Osteoblast (primary cell): Measurements from ENCODE around the gene GAMT. TPM values are rescaled to one million over a fixed set of nuclear protein-coding genes. Genes with fewer than 3 reads are reported as not detected.

Experiments used
- DNase-seq: peaks from one replicate; pipeline ENCODE4 v3.0.0; 2011; ENCODE audit warnings: low spot score, mixed read lengths; ENCODE audit not compliant: insufficient read length; ENCODE audit errors: missing footprints
- H2AFZ ChIP-seq: 2 replicates; pipeline ENCODE4 v1.6.0; 2011; ENCODE audit warnings: mild to moderate bottlenecking, low read length
- H3K27ac ChIP-seq: 2 replicates; pipeline ENCODE4 v1.5.1; 2011; ENCODE audit warnings: mild to moderate bottlenecking, low read depth, low read length, moderate library complexity
- H3K27me3 ChIP-seq: 2 replicates; pipeline ENCODE4 v1.6.0; 2012; ENCODE audit warnings: mild to moderate bottlenecking, control low read depth, inconsistent platforms, low read length, moderate library complexity; ENCODE audit not compliant: insufficient read depth
- H3K36me3 ChIP-seq: 2 replicates; pipeline ENCODE4 v1.5.1; 2011; ENCODE audit warnings: mild to moderate bottlenecking, low read length, control low read depth, moderate library complexity; ENCODE audit not compliant: insufficient read depth
- H3K4me1 ChIP-seq: 2 replicates; pipeline ENCODE4 v1.5.1; 2011; ENCODE audit warnings: mild to moderate bottlenecking, low read length, control low read depth, moderate library complexity; ENCODE audit not compliant: insufficient read depth
- H3K4me2 ChIP-seq: 2 replicates; pipeline ENCODE4 v1.6.0; 2011; ENCODE audit warnings: mild to moderate bottlenecking, low read length; ENCODE audit not compliant: insufficient read depth
- H3K4me3 ChIP-seq: fragments of 200-600 bp; sonication (generic); 3 replicates; pipeline ENCODE4 v1.5.1; 2012; ENCODE audit warnings: mild to moderate bottlenecking, low read length, inconsistent platforms; ENCODE audit not compliant: insufficient read depth
- H3K79me2 ChIP-seq: 2 replicates; pipeline ENCODE4 v1.6.0; 2012; ENCODE audit warnings: mild to moderate bottlenecking, low read length, control low read depth, inconsistent platforms; ENCODE audit not compliant: insufficient read depth
- H3K9me3 ChIP-seq: 2 replicates; pipeline ENCODE4 v1.5.1; 2011; ENCODE audit warnings: low read depth, low read length, control low read depth
- H4K20me1 ChIP-seq: 2 replicates; pipeline ENCODE4 v1.6.0; 2012; ENCODE audit warnings: mild to moderate bottlenecking, low read length, control low read depth; ENCODE audit not compliant: insufficient read depth
- CTCF ChIP-seq: IDR thresholded peaks from 2 replicates; pipeline ENCODE4 v1.5.1; 2011; ENCODE audit warnings: mild to moderate bottlenecking, low read depth, low read length, moderate library complexity; ENCODE audit errors: extremely low read depth
- total RNA-seq: library from RNA; depleted of rRNA; stranded (reverse); fragments of >200 nt; gene quantifications from 2 replicates; pipeline ENCODE4 v1.2.3, GENCODE V29; 2012

The GAMT gene
- total RNA-seq, 1 donor: 25.0 TPM

GRCh38 chr19:1410789-1411188, 9.4 kb upstream of the GAMT start:
- DNase-seq: no peak
- Histone ChIP-seq H3K79me2 (peaks cover 78% of the 10 kb centered on the region), H3K4me1 (peaks cover 48% of the 10 kb centered on the region), H3K27ac (peak overlapping the region; percentile 78), H3K36me3 (peaks cover 9% of the 10 kb centered on the region), H3K4me3 (no peak overlapping the region), H3K4me2 (peak overlapping the region; percentile 97), H3K27me3 (no peaks in the 10 kb centered on the region), H3K9me3 (no peaks in the 10 kb centered on the region), H4K20me1 (peaks cover 56% of the 10 kb centered on the region), H2AFZ (no peak overlapping the region)
- no peak for TF ChIP-seq CTCF

- Histone ChIP-seq H3K4me1 (peaks cover 44% of the 10 kb centered on the region), H3K9me3 (no peaks in the 10 kb centered on the region), H3K4me2 (peak overlapping the region; percentile 97), H3K27me3 (no peaks in the 10 kb centered on the region), H2AFZ (no peak overlapping the region), H3K36me3 (peaks cover 9% of the 10 kb centered on the region), H3K79me2 (peaks cover 73% of the 10 kb centered on the region), H3K27ac (peak overlapping the region; percentile 78), H4K20me1 (peaks cover 56% of the 10 kb centered on the region), H3K4me3 (no peak overlapping the region)
- peak; percentile 87 for DNase-seq
- no peak for TF ChIP-seq CTCF
Measured at GRCh38 chr19:1410136-1410786, 8.9 kb upstream of the GAMT start.

GRCh38 chr19:1409204-1410005, 8.1 kb upstream of the GAMT start:
- H2AFZ ChIP-seq: no peak overlapping the region
- TF ChIP-seq CTCF: no peak
- H3K9me3 ChIP-seq: no peaks in the 10 kb centered on the region
- peak overlapping the region; percentile 97 for H3K4me2 ChIP-seq
- H4K20me1 ChIP-seq: peaks cover 54% of the 10 kb centered on the region
- H3K27ac ChIP-seq: peak overlapping the region; percentile 78
- H3K4me3 ChIP-seq: peak overlapping the region; percentile 85
- peaks cover 38% of the 10 kb centered on the region for H3K4me1 ChIP-seq
- DNase-seq: peak; percentile 87
- peaks cover 9% of the 10 kb centered on the region for H3K36me3 ChIP-seq
- peaks cover 66% of the 10 kb centered on the region for H3K79me2 ChIP-seq
- no peaks in the 10 kb centered on the region for H3K27me3 ChIP-seq
